ENCODE data around the gene EXOC3.

DNA sequence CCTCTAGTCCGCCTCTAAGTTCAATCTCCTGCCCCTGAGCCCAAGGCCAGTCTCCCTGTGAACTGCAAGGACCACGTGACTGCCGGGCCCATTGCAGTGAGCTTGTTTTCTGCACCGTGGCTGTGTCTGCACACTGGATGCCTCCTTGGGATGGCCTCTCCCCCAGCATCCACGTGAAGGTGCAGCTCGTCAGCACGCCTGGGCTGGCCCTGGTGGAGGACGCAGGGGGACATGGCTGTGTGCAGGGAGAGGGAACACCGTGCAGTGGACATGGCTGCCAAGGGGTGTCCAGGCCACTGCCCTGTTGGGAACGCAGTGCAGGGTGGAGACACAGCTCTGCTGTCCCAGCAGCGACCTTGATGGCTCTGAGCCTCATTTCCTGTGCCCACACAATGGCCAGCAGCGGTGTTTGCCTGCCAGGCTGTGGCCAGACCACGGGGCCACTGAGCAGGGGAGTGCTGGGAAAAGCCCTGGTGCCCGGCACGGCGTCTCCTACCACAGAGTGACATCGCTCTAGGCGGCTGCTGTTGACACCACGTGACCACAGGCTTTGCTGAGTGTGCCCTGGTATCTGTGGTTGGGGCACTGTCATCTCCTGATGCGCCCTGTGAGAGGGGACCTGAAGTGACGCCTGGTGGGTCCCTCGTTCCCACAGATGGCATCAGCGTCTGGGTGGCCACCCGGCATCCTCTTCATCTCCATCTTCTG lies 26.9 kb upstream of the EXOC3 start:
- TF ChIP-seq POLR2A (IDR thresholded peaks at IDR 0.05): no peak
- TF ChIP-seq, protein P1, sequence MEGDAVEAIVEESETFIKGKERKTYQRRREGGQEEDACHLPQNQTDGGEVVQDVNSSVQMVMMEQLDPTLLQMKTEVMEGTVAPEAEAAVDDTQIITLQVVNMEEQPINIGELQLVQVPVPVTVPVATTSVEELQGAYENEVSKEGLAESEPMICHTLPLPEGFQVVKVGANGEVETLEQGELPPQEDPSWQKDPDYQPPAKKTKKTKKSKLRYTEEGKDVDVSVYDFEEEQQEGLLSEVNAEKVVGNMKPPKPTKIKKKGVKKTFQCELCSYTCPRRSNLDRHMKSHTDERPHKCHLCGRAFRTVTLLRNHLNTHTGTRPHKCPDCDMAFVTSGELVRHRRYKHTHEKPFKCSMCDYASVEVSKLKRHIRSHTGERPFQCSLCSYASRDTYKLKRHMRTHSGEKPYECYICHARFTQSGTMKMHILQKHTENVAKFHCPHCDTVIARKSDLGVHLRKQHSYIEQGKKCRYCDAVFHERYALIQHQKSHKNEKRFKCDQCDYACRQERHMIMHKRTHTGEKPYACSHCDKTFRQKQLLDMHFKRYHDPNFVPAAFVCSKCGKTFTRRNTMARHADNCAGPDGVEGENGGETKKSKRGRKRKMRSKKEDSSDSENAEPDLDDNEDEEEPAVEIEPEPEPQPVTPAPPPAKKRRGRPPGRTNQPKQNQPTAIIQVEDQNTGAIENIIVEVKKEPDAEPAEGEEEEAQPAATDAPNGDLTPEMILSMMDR (IDR thresholded peaks at IDR 0.05): no peak
- TF ChIP-seq POLR2AphosphoS5 (IDR thresholded peaks at IDR 0.05): no peak

Measured in transverse colon (tissue), 4 donors.